ENCODE results near the gene ABCB6. TPM values are rescaled to one million over a fixed set of nuclear protein-coding genes. Genes with fewer than 3 reads are reported as not detected.

Gene ABCB6
- total and polyA plus RNA-seq, 2 of the 8 experiments (the other 6 are each of a cell fraction or from before 2014, with no cell fraction given), result 44.9 to 50.6 TPM

GRCh38 chr2:219213486-219214071 is 5.2 kb downstream of the ABCB6 start (continued):
- TF ChIP-seq, protein P1, sequence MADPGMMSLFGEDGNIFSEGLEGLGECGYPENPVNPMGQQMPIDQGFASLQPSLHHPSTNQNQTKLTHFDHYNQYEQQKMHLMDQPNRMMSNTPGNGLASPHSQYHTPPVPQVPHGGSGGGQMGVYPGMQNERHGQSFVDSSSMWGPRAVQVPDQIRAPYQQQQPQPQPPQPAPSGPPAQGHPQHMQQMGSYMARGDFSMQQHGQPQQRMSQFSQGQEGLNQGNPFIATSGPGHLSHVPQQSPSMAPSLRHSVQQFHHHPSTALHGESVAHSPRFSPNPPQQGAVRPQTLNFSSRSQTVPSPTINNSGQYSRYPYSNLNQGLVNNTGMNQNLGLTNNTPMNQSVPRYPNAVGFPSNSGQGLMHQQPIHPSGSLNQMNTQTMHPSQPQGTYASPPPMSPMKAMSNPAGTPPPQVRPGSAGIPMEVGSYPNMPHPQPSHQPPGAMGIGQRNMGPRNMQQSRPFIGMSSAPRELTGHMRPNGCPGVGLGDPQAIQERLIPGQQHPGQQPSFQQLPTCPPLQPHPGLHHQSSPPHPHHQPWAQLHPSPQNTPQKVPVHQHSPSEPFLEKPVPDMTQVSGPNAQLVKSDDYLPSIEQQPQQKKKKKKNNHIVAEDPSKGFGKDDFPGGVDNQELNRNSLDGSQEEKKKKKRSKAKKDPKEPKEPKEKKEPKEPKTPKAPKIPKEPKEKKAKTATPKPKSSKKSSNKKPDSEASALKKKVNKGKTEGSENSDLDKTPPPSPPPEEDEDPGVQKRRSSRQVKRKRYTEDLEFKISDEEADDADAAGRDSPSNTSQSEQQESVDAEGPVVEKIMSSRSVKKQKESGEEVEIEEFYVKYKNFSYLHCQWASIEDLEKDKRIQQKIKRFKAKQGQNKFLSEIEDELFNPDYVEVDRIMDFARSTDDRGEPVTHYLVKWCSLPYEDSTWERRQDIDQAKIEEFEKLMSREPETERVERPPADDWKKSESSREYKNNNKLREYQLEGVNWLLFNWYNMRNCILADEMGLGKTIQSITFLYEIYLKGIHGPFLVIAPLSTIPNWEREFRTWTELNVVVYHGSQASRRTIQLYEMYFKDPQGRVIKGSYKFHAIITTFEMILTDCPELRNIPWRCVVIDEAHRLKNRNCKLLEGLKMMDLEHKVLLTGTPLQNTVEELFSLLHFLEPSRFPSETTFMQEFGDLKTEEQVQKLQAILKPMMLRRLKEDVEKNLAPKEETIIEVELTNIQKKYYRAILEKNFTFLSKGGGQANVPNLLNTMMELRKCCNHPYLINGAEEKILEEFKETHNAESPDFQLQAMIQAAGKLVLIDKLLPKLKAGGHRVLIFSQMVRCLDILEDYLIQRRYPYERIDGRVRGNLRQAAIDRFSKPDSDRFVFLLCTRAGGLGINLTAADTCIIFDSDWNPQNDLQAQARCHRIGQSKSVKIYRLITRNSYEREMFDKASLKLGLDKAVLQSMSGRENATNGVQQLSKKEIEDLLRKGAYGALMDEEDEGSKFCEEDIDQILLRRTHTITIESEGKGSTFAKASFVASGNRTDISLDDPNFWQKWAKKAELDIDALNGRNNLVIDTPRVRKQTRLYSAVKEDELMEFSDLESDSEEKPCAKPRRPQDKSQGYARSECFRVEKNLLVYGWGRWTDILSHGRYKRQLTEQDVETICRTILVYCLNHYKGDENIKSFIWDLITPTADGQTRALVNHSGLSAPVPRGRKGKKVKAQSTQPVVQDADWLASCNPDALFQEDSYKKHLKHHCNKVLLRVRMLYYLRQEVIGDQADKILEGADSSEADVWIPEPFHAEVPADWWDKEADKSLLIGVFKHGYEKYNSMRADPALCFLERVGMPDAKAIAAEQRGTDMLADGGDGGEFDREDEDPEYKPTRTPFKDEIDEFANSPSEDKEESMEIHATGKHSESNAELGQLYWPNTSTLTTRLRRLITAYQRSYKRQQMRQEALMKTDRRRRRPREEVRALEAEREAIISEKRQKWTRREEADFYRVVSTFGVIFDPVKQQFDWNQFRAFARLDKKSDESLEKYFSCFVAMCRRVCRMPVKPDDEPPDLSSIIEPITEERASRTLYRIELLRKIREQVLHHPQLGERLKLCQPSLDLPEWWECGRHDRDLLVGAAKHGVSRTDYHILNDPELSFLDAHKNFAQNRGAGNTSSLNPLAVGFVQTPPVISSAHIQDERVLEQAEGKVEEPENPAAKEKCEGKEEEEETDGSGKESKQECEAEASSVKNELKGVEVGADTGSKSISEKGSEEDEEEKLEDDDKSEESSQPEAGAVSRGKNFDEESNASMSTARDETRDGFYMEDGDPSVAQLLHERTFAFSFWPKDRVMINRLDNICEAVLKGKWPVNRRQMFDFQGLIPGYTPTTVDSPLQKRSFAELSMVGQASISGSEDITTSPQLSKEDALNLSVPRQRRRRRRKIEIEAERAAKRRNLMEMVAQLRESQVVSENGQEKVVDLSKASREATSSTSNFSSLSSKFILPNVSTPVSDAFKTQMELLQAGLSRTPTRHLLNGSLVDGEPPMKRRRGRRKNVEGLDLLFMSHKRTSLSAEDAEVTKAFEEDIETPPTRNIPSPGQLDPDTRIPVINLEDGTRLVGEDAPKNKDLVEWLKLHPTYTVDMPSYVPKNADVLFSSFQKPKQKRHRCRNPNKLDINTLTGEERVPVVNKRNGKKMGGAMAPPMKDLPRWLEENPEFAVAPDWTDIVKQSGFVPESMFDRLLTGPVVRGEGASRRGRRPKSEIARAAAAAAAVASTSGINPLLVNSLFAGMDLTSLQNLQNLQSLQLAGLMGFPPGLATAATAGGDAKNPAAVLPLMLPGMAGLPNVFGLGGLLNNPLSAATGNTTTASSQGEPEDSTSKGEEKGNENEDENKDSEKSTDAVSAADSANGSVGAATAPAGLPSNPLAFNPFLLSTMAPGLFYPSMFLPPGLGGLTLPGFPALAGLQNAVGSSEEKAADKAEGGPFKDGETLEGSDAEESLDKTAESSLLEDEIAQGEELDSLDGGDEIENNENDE (IDR thresholded peaks at IDR 0.05; ENCODE audit: insufficient replicate concordance, low read length), result no peak
- TF ChIP-seq GTF2F1 (IDR thresholded peaks at IDR 0.05; ENCODE audit: borderline replicate concordance, low read depth, low read length) (no peak), RBBP5 (IDR thresholded peaks at IDR 0.05; ENCODE audit: borderline replicate concordance, low read depth, low read length) (no peak), ZNF274 (IDR thresholded peaks at IDR 0.05; ENCODE audit: borderline replicate concordance, extremely low read depth, low read length) (no peak), BCL11A (IDR thresholded peaks at IDR 0.05; ENCODE audit: low read depth in 2 of 2, low read length in 2 of 2) (no peak)

Measured in H1 (cell line).